NCI-H524 (cell line): Measurements from ENCODE around the gene FGF5.
"Not testable (repeated sequence)": the region's sequence is repeated elsewhere in the genome, so short reads cannot be mapped to it uniquely, and the experiment has no call there.

Source experiments
- DNase-seq, 2 experiments: peaks; one replicate each; lab custom pipeline; 2025; lab: John Stamatoyannopoulos, UW

Gene FGF5

GRCh38 chr4:80295826-80296225 lies 29.4 kb downstream of the FGF5 start:
- DNase-seq: no peak

- DNase-seq: no peak
Observed at GRCh38 chr4:80301884-80302283, 35.4 kb downstream of the FGF5 start.

- no peak for DNase-seq
Observed at GRCh38 chr4:80302616-80303223, 36.3 kb downstream of the FGF5 start.

GRCh38 chr4:80305466-80305865 lies 39.0 kb downstream of the FGF5 start:
- DNase-seq: no peak

- DNase-seq: no peak
Observed at GRCh38 chr4:80306260-80306659, 39.8 kb downstream of the FGF5 start.

GRCh38 chr4:80307183-80307735 lies 40.8 kb downstream of the FGF5 start:
- peak in 1 of 2 experiments; percentile 0 for DNase-seq

- peak; percentile 34 to 41 for DNase-seq
Observed at GRCh38 chr4:80307774-80308465, 41.5 kb downstream of the FGF5 start.

- no peak for DNase-seq
Observed at GRCh38 chr4:80308466-80308822, 42.0 kb downstream of the FGF5 start.

- no peak for DNase-seq
Observed at GRCh38 chr4:80309294-80310004, 43.0 kb downstream of the FGF5 start.

- DNase-seq: no peak
Observed at GRCh38 chr4:80311130-80311529, 44.7 kb downstream of the FGF5 start.

GRCh38 chr4:80312124-80312523 lies 45.7 kb downstream of the FGF5 start:
- DNase-seq: no peak

GRCh38 chr4:80313627-80314026 lies 47.2 kb downstream of the FGF5 start:
- no peak for DNase-seq

GRCh38 chr4:80315848-80316247 lies 49.4 kb downstream of the FGF5 start:
- DNase-seq: not testable (repeated sequence)

GRCh38 chr4:80321341-80321740 lies 54.9 kb downstream of the FGF5 start:
- no peak for DNase-seq

- no peak for DNase-seq
Observed at GRCh38 chr4:80321776-80322175, 55.3 kb downstream of the FGF5 start.

- DNase-seq: no peak
Observed at GRCh38 chr4:80322716-80323115, 56.3 kb downstream of the FGF5 start.

GRCh38 chr4:80324171-80324570 lies 57.7 kb downstream of the FGF5 start:
- DNase-seq: no peak

- no peak for DNase-seq
Observed at GRCh38 chr4:80331693-80332092, 65.2 kb downstream of the FGF5 start.

- no peak for DNase-seq
Observed at GRCh38 chr4:80333121-80333520, 66.7 kb downstream of the FGF5 start.

- no peak for DNase-seq
Observed at GRCh38 chr4:80334568-80334967, 68.1 kb downstream of the FGF5 start.

- DNase-seq: no peak
Observed at GRCh38 chr4:80335226-80335553, 68.7 kb downstream of the FGF5 start.

- peak; percentile 64 to 67 for DNase-seq
Observed at GRCh38 chr4:80335554-80336358, 69.3 kb downstream of the FGF5 start, which contains the start of gene CFAP299. Gene CFAP299 (plus strand): TSS chr4:80335730.
